Activated naive CD8-positive, alpha-beta T cell treated with anti-CD3 and anti-CD28 coated beads, Interleukin-2, amount 10 ng/mL, durations not matched to agents 7 days and 5 days (primary cell): Measurements from ENCODE around the gene BCL11B. TPM values are rescaled to one million over a fixed set of nuclear protein-coding genes. Genes with fewer than 3 reads are reported as not detected.
A peak's percentile ranks its signal among the peaks of the same experiment; 100 is the strongest.

Experiments
- ATAC-seq: fragments of 150-1000 bp; cut with Tn5 transposase; one replicate; pipeline ENCODE4 v1.10.0; 2021; ENCODE audit warnings: low read depth, moderate library complexity
- POLR2A ChIA-PET: fragments of 350-600 bp; sonication (Branson Sonifier 250); formaldehyde crosslinking; loops from one replicate; lab custom pipeline; 2021; ENCODE audit warnings: antibody characterized with exemption; lab: Charles Lee
- DNase-seq: peaks from one replicate; pipeline ENCODE4 v3.0.0; 2021
- H3K27ac Mint-ChIP-seq: one replicate; pipeline ENCODE4 v1.8.0; 2022; ENCODE audit warnings: mild to moderate bottlenecking, mixed read lengths
- H3K27me3 Mint-ChIP-seq: one replicate; pipeline ENCODE4 v1.8.0; 2022; ENCODE audit warnings: mild to moderate bottlenecking, moderate library complexity, mixed read lengths
- H3K36me3 Mint-ChIP-seq: one replicate; pipeline ENCODE4 v1.8.0; 2021; ENCODE audit warnings: mild to moderate bottlenecking, mixed read lengths
- H3K4me1 Mint-ChIP-seq: one replicate; pipeline ENCODE4 v1.8.0; 2021; ENCODE audit warnings: mixed read lengths
- H3K4me3 Mint-ChIP-seq: one replicate; pipeline ENCODE4 v1.8.0; 2022; ENCODE audit warnings: mild to moderate bottlenecking, moderate library complexity, mixed read lengths
- H3K9me3 Mint-ChIP-seq: one replicate; pipeline ENCODE4 v1.8.0; 2021; ENCODE audit warnings: mixed read lengths
- total RNA-seq, 2 experiments: library from RNA; stranded (reverse); gene quantifications; one replicate each; pipeline ENCODE4 v1.2.3, GENCODE V29; 2021

BCL11B gene
- total RNA-seq, 2 experiments from 2014 or later = 99.5 to 104 TPM

DNA sequence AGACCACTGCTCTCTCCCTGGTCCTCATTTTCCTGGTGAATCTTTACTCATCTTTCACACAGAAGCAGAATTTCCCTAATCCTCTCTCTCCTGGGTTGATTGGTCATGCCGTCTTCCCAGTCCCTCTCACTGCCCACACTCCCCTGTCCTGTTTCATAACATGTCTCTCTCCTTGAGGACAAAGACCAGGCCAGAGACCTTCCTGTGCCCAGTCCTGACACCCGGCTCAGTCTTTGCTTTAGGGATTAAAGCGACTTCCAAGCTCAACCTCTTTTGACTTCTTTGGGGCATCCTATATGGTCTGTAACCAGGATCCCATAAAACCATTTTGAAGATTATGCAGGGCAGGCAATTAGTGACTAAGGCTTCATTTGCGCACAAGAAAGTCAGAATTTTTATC lies 105.5 kb downstream of the BCL11B start:
- Mint-ChIP-seq H3K4me3 (no peak overlapping the region), H3K4me1 (peaks cover 11% of the 10 kb centered on the region), H3K27ac (peak overlapping the region; percentile 43), H3K27me3 (no peaks in the 10 kb centered on the region), H3K36me3 (peaks cover 28% of the 10 kb centered on the region), H3K9me3 (peaks cover 8% of the 10 kb centered on the region)
- no peak for DNase-seq
- POLR2A ChIA-PET = interaction anchor here (1.6 kb wide), 1 partner anchor 64 kb away, joined by 5 read pairs; no protein-coding TSS in a partner anchor
- ATAC-seq = no peak

DNA sequence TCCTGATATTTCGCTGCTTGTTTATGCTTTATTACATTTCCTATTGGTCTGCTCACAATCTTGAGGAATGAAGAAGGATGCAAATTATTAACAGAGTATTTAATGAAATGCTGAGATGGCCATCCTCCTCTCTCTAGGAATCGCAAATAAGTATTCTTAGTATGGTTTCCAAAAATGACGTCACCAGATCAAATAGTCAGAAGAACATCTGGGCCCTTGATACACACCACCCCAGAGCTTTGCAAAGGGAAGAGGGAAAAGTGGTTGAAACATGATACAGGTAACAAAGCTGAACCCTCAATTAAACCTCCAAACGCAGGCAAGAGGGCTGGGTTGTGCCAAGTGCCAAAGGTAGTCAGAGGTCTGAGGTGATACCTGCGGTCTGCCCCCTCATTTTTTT lies 107.3 kb downstream of the BCL11B start:
- ATAC-seq = no peak
- H3K27me3 Mint-ChIP-seq = no peaks in the 10 kb centered on the region
- POLR2A ChIA-PET = no interaction called here
- H3K9me3 Mint-ChIP-seq = peaks cover 8% of the 10 kb centered on the region
- no peak for DNase-seq
- H3K27ac Mint-ChIP-seq = no peak overlapping the region
- peaks cover 11% of the 10 kb centered on the region for H3K4me1 Mint-ChIP-seq
- H3K4me3 Mint-ChIP-seq = no peak overlapping the region
- H3K36me3 Mint-ChIP-seq = peaks cover 20% of the 10 kb centered on the region

DNA sequence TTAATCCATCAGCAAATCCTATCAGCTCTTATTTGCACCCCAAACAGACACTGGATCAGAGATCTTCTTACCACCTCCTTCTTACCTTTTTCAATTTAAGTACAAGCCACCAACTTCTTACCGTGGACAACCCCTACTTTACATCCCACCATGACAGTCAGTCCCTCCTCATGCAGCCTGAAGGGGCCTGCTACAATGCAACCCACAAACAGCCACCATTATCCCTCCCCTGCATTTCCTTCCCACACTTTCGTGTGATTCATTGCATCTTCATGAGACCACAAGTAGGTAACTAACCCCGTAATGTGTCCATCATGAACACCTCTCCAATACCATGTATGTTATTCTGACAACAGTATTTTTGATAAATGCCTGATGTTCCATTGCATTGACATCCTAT lies 108.6 kb downstream of the BCL11B start:
- no peaks in the 10 kb centered on the region for H3K27me3 Mint-ChIP-seq
- ATAC-seq (no peak), DNase-seq (no peak)
- no peak overlapping the region for H3K4me3 Mint-ChIP-seq
- POLR2A ChIA-PET = no interaction called here
- peaks cover 19% of the 10 kb centered on the region for H3K36me3 Mint-ChIP-seq
- H3K9me3 Mint-ChIP-seq = peaks cover 8% of the 10 kb centered on the region
- H3K4me1 Mint-ChIP-seq = peaks cover 9% of the 10 kb centered on the region
- no peak overlapping the region for H3K27ac Mint-ChIP-seq

DNA sequence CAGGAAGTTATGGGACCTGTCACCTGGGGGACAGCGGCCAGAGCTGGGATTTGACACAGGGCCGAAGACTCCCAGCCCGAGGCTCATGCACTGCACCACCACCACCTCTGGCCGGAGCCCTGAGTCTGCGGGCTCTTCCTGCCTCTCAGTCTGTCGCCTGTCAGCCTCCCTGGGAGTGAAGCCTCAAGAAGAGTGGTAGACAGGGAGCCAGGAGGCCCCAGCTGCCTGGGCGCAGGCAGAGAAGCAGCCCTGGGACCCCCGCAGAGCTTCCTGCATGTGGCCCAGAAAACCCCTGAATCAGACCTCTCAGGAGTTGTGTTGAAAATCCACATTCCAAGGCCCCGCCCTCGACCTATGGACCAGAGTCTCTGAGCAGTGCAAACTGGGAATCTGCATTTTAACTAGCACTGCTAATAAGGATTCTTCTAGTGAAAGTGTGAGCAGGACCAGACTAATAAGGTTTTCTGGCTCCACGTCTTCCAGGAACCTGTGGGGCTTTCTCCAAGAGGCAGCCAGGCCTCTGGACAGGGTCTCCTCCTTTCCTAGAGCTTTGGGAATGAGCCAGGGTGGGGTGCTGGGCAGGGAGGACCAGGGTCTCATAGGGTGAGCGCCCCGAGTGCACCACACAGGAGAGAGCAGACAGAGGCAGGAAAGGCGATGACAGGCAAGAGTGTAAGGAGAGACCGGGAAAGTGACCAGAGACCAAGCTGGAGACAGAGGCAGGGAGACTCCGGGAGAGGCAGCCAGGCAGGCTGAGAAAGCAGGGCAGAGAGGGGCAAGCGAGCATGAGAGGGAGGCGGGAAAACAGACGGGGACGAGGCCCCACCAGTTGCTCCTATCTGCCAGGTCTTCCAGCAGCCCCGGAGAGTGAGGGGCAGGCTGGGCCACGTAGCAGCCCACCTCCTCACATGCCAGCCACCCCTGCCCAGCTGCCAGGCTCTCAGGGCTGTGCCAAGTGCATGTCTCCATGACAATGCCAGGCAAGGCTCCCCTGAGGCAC lies 112.4 kb downstream of the BCL11B start:
- H3K36me3 Mint-ChIP-seq = peaks cover 9% of the 10 kb centered on the region
- H3K9me3 Mint-ChIP-seq = peaks cover 8% of the 10 kb centered on the region
- H3K27me3 Mint-ChIP-seq = no peaks in the 10 kb centered on the region
- ATAC-seq (no peak), DNase-seq (no peak)
- no peak overlapping the region for H3K4me3 Mint-ChIP-seq
- peaks cover 17% of the 10 kb centered on the region for H3K4me1 Mint-ChIP-seq
- H3K27ac Mint-ChIP-seq = no peak overlapping the region
- POLR2A ChIA-PET = interaction anchor here (0.6 kb wide), 1 partner anchor 20 kb away, joined by 3 read pairs; no protein-coding TSS in a partner anchor

DNA sequence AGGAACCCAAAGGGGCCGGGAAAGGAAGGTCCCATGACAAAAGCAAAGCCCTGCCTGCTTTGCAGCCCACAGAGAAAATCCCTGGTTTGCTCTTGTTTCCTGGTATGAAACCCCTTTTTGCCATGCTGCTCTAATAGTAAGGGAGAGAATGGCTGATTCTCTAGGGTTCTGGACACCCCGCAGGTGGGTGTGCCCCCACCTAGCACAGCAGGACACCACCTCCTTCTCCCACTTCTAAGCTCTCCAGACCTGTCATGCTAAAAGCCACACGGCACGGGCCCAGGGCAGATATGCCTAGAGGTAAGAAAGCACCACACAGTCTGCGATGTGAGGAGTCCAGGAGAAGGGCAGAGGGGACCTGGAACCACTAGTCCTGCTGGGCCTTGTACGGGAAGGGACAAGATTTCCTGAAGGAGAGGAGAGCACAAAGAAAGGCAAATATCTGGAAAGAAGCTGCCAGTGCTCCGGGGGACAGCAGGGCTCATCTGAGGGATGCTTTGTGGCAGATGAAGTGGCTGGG lies 113.3 kb downstream of the BCL11B start:
- POLR2A ChIA-PET = no interaction called here
- no peak for ATAC-seq

DNA sequence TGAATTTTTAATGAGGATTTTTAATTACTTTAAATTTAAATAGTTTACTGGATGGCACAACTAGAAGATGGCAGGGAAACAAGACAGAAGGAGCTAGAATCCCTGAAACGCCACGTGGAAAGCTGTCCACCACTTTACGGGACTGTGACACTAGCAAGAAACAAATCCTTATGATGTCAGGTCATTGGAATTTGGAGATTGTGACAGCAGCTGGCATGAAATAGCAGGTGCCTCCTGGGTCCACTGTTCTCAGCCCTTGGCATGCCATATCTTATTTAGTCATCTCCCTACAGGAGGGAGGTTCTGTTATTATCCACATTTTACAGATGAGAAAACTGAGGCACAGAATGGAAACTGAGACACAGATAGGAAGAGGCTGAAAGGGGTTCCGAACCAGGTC lies 113.8 kb downstream of the BCL11B start:
- no peak overlapping the region for H3K4me3 Mint-ChIP-seq
- ATAC-seq (no peak), DNase-seq (no peak)
- peaks cover 2% of the 10 kb centered on the region for H3K9me3 Mint-ChIP-seq
- H3K27ac Mint-ChIP-seq = no peak overlapping the region
- POLR2A ChIA-PET = no interaction called here
- H3K27me3 Mint-ChIP-seq = no peaks in the 10 kb centered on the region
- peaks cover 5% of the 10 kb centered on the region for H3K36me3 Mint-ChIP-seq
- H3K4me1 Mint-ChIP-seq = peaks cover 10% of the 10 kb centered on the region

More for the DNA sequence above, 113.3 kb downstream of the BCL11B start:
- peaks cover 9% of the 10 kb centered on the region for H3K36me3 Mint-ChIP-seq
- H3K27ac Mint-ChIP-seq = no peak overlapping the region
- peaks cover 5% of the 10 kb centered on the region for H3K9me3 Mint-ChIP-seq
- no peak overlapping the region for H3K4me3 Mint-ChIP-seq
- peaks cover 15% of the 10 kb centered on the region for H3K4me1 Mint-ChIP-seq
- no peak for DNase-seq
- no peaks in the 10 kb centered on the region for H3K27me3 Mint-ChIP-seq

DNA sequence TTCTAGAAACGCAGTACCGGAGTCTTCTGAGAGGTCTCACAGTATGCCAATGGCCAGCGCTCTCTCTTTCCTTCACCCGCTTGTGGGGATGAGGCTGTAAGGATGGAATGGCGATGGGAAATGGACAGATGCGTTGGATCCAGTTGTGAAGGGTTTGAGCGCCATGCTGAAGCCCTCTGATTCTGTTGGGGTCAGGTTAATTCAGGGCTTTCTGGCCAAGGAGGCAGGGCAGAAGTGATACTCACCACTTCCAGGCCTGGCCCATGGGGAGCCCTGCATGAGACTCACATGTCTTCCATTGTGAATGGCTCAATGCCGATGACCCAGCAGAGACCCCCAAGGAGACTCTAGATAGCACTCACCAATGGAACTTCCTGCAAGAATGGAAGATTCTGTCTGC lies 114.3 kb downstream of the BCL11B start:
- Mint-ChIP-seq H3K9me3 (peaks cover 2% of the 10 kb centered on the region), H3K4me3 (no peak overlapping the region), H3K27ac (no peak overlapping the region), H3K4me1 (peaks cover 10% of the 10 kb centered on the region), H3K27me3 (no peaks in the 10 kb centered on the region), H3K36me3 (peaks cover 4% of the 10 kb centered on the region)
- DNase-seq = no peak
- POLR2A ChIA-PET = no interaction called here
- ATAC-seq = no peak

DNA sequence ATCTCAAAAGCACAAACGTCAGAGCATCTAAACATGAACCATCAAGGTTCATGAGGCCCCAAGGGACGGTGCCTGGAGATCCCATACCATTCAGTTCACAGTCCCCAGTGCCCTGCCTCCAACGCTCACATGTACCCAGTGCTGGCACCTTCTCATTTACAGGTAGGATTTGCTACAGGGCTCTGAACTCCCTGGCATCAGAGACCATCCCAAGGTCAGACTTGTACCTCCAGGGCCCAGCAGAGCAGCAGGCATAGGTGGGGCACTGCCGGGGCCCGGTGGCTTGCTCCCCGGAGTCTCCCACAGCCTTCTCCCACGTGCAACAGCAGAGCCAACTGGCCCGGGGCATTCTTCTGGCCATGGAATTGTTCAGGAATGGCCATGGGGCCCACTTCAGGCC lies 114.8 kb downstream of the BCL11B start:
- Mint-ChIP-seq H3K4me3 (no peak overlapping the region), H3K36me3 (peaks cover 4% of the 10 kb centered on the region), H3K27me3 (no peaks in the 10 kb centered on the region), H3K4me1 (peaks cover 10% of the 10 kb centered on the region), H3K9me3 (peaks cover 2% of the 10 kb centered on the region), H3K27ac (no peak overlapping the region)
- ATAC-seq = no peak
- no peak for DNase-seq
- POLR2A ChIA-PET = no interaction called here

DNA sequence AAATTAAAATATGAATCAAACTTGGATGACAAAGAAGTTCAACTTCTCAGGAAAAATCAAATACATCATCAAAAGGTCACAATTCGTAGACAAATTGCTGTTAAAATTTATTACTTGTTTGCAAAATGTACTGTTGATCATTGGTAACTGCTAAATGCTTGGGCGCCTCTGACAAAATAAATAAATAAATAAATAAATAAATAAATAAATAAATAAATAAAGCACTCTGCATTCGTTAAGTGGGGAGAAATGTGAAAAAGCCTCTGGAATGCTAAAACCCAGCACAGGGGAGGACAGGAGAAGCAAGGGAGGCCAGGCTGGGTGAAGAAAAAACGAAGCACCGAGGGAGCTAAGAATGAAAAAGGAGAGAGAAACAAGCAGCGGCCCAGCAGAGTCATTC lies 115.2 kb downstream of the BCL11B start:
- POLR2A ChIA-PET = no interaction called here
- Mint-ChIP-seq H3K36me3 (peaks cover 4% of the 10 kb centered on the region), H3K27ac (no peak overlapping the region), H3K27me3 (no peaks in the 10 kb centered on the region), H3K4me3 (no peak overlapping the region), H3K9me3 (peaks cover 2% of the 10 kb centered on the region), H3K4me1 (peaks cover 10% of the 10 kb centered on the region)
- ATAC-seq = no peak
- no peak for DNase-seq

DNA sequence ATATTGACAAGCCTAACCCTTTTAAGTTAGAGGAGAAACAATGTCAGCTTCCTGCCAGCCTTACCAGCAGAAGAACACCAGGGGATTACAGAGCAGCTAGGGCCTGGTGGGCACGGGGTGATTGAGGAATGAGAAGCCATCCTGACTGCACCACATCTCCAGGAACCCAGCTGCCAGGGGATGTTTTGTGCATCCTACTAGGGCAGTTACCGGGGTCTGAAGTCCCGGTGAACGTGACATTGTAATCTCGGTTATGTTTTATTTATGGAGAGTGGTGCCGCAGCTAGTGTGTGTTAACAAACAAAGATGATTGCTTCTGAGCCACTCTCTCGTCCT lies 115.9 kb downstream of the BCL11B start:
- no peak for ATAC-seq
- H3K36me3 Mint-ChIP-seq = no peaks in the 10 kb centered on the region
- no peaks in the 10 kb centered on the region for H3K9me3 Mint-ChIP-seq
- POLR2A ChIA-PET = no interaction called here
- H3K4me3 Mint-ChIP-seq = no peak overlapping the region
- no peak overlapping the region for H3K27ac Mint-ChIP-seq
- no peak for DNase-seq
- H3K27me3 Mint-ChIP-seq = no peaks in the 10 kb centered on the region
- H3K4me1 Mint-ChIP-seq = peaks cover 10% of the 10 kb centered on the region

DNA sequence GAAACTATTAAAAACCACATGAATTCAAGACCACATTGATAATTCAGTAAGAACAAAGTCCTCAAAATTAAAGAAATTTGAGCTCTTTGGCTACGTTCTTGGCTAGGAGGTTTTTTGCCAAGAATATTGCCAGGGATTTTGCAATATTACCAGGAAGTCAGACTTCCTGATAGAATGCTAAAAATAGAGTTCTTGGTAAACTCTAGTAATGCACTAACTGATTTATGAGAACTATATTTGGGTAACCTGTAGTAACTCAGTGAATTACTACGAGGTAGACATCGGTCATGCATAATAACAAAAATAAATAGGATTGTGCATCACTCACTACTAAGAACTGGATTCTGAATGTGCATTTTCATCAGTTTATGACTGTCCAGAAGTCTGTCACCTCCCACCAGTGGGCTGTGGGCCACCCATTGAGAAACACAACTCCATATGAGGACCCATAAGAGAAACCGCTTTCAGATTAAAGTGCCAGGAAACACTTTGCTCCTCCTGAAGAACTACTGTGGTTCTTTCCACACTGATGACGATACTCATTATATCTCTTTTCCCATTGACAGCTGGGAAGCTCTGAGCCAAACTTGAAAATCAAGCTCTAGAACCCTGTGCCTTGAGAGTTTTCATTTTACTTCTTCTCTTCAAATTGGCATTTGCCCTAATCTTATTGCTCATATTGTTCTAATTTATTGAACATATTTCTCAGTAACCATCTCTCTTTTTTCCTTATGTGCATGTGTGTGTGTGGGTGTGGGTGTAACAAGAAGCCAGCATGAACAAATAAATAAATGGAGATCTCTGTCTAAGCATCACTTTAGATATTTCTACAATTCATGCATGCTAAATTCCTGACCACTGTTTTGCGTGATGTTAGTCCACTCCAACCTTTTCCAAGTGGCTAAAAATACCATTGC lies 116.6 kb downstream of the BCL11B start:
- Mint-ChIP-seq H3K9me3 (no peaks in the 10 kb centered on the region), H3K27ac (no peak overlapping the region)

DNA sequence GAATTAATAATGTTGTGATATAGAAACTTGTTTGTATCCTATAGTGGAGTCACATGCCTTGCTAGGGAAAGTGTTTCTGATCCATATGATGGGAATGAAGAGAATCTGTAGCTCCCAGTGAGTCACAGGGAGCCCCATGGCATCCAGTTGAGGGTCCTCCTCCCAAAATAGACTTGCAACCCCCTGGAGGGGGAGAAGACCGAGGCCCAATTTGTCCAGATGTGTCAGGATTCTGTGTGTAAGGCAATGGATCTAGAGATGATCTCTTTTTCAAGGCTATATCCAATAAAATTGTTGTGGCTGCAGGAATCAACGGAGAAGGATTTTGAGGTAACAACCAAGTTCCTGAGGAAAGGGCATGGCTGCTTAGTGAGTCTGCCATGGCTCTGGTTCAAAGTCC lies 121.8 kb downstream of the BCL11B start:
- POLR2A ChIA-PET = no interaction called here
- H3K9me3 Mint-ChIP-seq = no peaks in the 10 kb centered on the region
- H3K27ac Mint-ChIP-seq = no peak overlapping the region
- H3K4me1 Mint-ChIP-seq = peaks cover 3% of the 10 kb centered on the region
- no peaks in the 10 kb centered on the region for H3K27me3 Mint-ChIP-seq
- H3K4me3 Mint-ChIP-seq = no peak overlapping the region
- H3K36me3 Mint-ChIP-seq = no peaks in the 10 kb centered on the region
- no peak for ATAC-seq
- no peak for DNase-seq

More for the DNA sequence above, 116.6 kb downstream of the BCL11B start:
- POLR2A ChIA-PET = interaction anchor here (0.6 kb wide), 1 partner anchor 279 kb away, joined by 3 read pairs; no protein-coding TSS in a partner anchor
- DNase-seq (no peak), ATAC-seq (no peak)
- H3K4me1 Mint-ChIP-seq = peaks cover 10% of the 10 kb centered on the region
- no peaks in the 10 kb centered on the region for H3K27me3 Mint-ChIP-seq
- H3K4me3 Mint-ChIP-seq = no peak overlapping the region
- no peaks in the 10 kb centered on the region for H3K36me3 Mint-ChIP-seq
